SK-N-SH (cell line): ENCODE results near the gene UTY. TPM values are rescaled to one million over a fixed set of nuclear protein-coding genes. Genes with fewer than 3 reads are reported as not detected.

ENCODE experiments used
- CTCF ChIA-PET: fragments of 300-600, 350-600 bp; formaldehyde crosslinking; extraction: SDS; loops from one replicate; lab custom pipeline; 2021; lab: Yijun Ruan, JAX
- POLR2A ChIA-PET: fragments of 350-600 bp; sonication (Branson Sonifier 250); formaldehyde crosslinking; extraction: SDS; loops from one replicate; lab custom pipeline; 2020; ENCODE audit warnings: antibody characterized with exemption, inconsistent platforms; lab: Yijun Ruan, JAX
- DNase-seq: peaks from one replicate; pipeline ENCODE4 v3.0.0; 2012
- H2AFZ ChIP-seq: fragments of 200-600 bp; sonication (generic); 2 replicates; pipeline ENCODE4 v1.8.1; 2016; ENCODE audit warnings: antibody characterized with exemption, mild to moderate bottlenecking, low read depth
- H3F3A ChIP-seq: fragments of 200-600 bp; sonication (generic); replicated peaks from 2 replicates; pipeline ENCODE3; 2016; ENCODE audit warnings: antibody characterized with exemption, mild to moderate bottlenecking; ENCODE audit not compliant: insufficient read depth
- H3K27ac ChIP-seq, 2 experiments: fragments of 200-500 bp in 1 of 2; fragments of 200-600 bp in 1 of 2; sonication (Bioruptor generic) in 1 of 2; sonication (generic), shearing (Covaris generic) in 1 of 2; 2 replicates each; pipeline versions ENCODE4 v1.5.1 to v1.6.1; 2014 to 2016; ENCODE audit warnings: low read depth in 2 of 2, inconsistent platforms in 1 of 2, low read length in 1 of 2, mild to moderate bottlenecking in 1 of 2, mixed read lengths in 1 of 2
- H3K27me3 ChIP-seq: fragments of 200-600 bp; sonication (generic), shearing (Covaris generic); 2 replicates; pipeline ENCODE4 v1.6.1; 2016; ENCODE audit warnings: mixed run types; ENCODE audit not compliant: insufficient read depth
- H3K36me3 ChIP-seq, 2 experiments: fragments of 200-500 bp in 1 of 2; fragments of 200-600 bp in 1 of 2; sonication (Bioruptor generic) in 1 of 2; sonication (generic) in 1 of 2; replicated peaks in 1 of 2; 2 replicates each; pipeline versions ENCODE3 to v1.5.1; 2014 to 2016; ENCODE audit warnings: low read length in 1 of 2, mild to moderate bottlenecking in 1 of 2; ENCODE audit not compliant: insufficient read depth in 2 of 2, control insufficient read depth in 1 of 2
- H3K4me1 ChIP-seq, 2 experiments: fragments of 200-500 bp in 1 of 2; fragments of 200-600 bp in 1 of 2; sonication (Bioruptor generic) in 1 of 2; sonication (generic), shearing (Covaris generic) in 1 of 2; 2 replicates each; pipeline versions ENCODE4 v1.5.1 to v1.6.1; 2014 to 2016; ENCODE audit warnings: low read depth in 1 of 2, low read length in 1 of 2, mixed run types in 1 of 2; ENCODE audit not compliant: insufficient read depth in 2 of 2, control insufficient read depth in 1 of 2
- H3K4me2 ChIP-seq: fragments of 200-600 bp; sonication (generic), shearing (Covaris generic); 2 replicates; pipeline ENCODE4 v1.6.1; 2017; ENCODE audit warnings: mixed run types
- H3K4me3 ChIP-seq, 2 experiments: fragments of 200-500 bp in 1 of 2; fragments of 200-600 bp in 1 of 2; sonication (Bioruptor generic) in 1 of 2; sonication (generic), shearing (Covaris generic) in 1 of 2; 2 replicates each; pipeline versions ENCODE4 v1.5.1 to v1.8.1; 2014 to 2016; ENCODE audit warnings: low read depth in 2 of 2, inconsistent platforms in 1 of 2, low read length in 1 of 2, mild to moderate bottlenecking in 1 of 2, mixed read lengths in 1 of 2, moderate library complexity in 1 of 2
- H3K79me2 ChIP-seq: fragments of 200-600 bp; sonication (generic); 2 replicates; pipeline ENCODE4 v1.8.1; 2017; ENCODE audit warnings: mild to moderate bottlenecking; ENCODE audit not compliant: insufficient read depth
- H3K9ac ChIP-seq: fragments of 200-600 bp; sonication (generic); 2 replicates; pipeline ENCODE4 v1.6.1; 2017; ENCODE audit warnings: mixed run types
- H3K9me2 ChIP-seq: fragments of 200-600 bp; sonication (generic); 2 replicates; pipeline ENCODE4 v1.6.1; 2017; ENCODE audit warnings: mixed run types
- H3K9me3 ChIP-seq: fragments of 200-600 bp; sonication (generic); 2 replicates; pipeline ENCODE4 v1.6.1; 2017; ENCODE audit warnings: mixed run types, mild to moderate bottlenecking, moderate library complexity
- H4K20me1 ChIP-seq: fragments of 200-600 bp; sonication (generic); 2 replicates; pipeline ENCODE4 v1.6.1; 2017; ENCODE audit warnings: mild to moderate bottlenecking, mixed run types; ENCODE audit not compliant: insufficient read depth
- CTCF ChIP-seq: fragments of 200-600 bp; sonication (generic); IDR thresholded peaks from 2 replicates; pipeline ENCODE4 v1.6.1; 2017; ENCODE audit warnings: antibody characterized with exemption, mild to moderate bottlenecking, moderate library complexity
- EP300 ChIP-seq, 2 experiments: IDR thresholded peaks; 2 replicates each; pipeline versions ENCODE4 v1.4.0 to v1.6.1; 2012; ENCODE audit warnings: borderline replicate concordance in 1 of 2, low read depth in 1 of 2, low read length in 1 of 2
- FOXM1 ChIP-seq: IDR thresholded peaks from 2 replicates; pipeline ENCODE4 v1.4.0; 2012; ENCODE audit warnings: low read depth, mild to moderate bottlenecking
- GATA2 ChIP-seq: sonication (generic); formaldehyde crosslinking; IDR thresholded peaks from 2 replicates; pipeline ENCODE4 v1.5.0; 2020; ENCODE audit warnings: mild to moderate bottlenecking, missing genetic modification reagents
- JUND ChIP-seq: IDR thresholded peaks from 2 replicates; pipeline ENCODE4 v1.4.0; 2012
- MAX ChIP-seq: IDR thresholded peaks from 2 replicates; pipeline ENCODE4 v1.4.0; 2012; ENCODE audit warnings: low read depth
- MXI1 ChIP-seq: IDR thresholded peaks from 2 replicates; pipeline ENCODE4 v1.6.1; 2012; ENCODE audit warnings: mild to moderate bottlenecking, low read depth, low read length, improper control_type of control experiment
- NFIC ChIP-seq: IDR thresholded peaks from 2 replicates; pipeline ENCODE4 v1.4.0; 2012; ENCODE audit warnings: borderline replicate concordance
- NRF1 ChIP-seq: IDR thresholded peaks from 2 replicates; pipeline ENCODE4 v1.6.1; 2012; ENCODE audit warnings: low read depth, mild to moderate bottlenecking, low read length
- POLR2AphosphoS5 ChIP-seq: IDR thresholded peaks from 2 replicates; pipeline ENCODE4 v1.6.1; 2012; ENCODE audit warnings: low read depth, low read length
- REST ChIP-seq: IDR thresholded peaks from 2 replicates; pipeline ENCODE4 v1.6.1; 2012; ENCODE audit warnings: mild to moderate bottlenecking, low read depth, low read length, moderate library complexity
- RFX5 ChIP-seq: IDR thresholded peaks from 2 replicates; pipeline ENCODE4 v1.6.1; 2012; ENCODE audit warnings: mild to moderate bottlenecking, improper control_type of control experiment, low read length
- RXRA ChIP-seq: IDR thresholded peaks from 2 replicates; pipeline ENCODE4 v1.4.0; 2012; ENCODE audit warnings: low read depth, mild to moderate bottlenecking, borderline replicate concordance
- SIN3A ChIP-seq: IDR thresholded peaks from 2 replicates; pipeline ENCODE4 v1.6.1; 2012; ENCODE audit warnings: low read depth, mild to moderate bottlenecking, low read length, moderate library complexity, borderline replicate concordance
- TAF1 ChIP-seq: IDR thresholded peaks from 2 replicates; pipeline ENCODE4 v1.6.1; 2012; ENCODE audit warnings: low read depth, mild to moderate bottlenecking, low read length, moderate library complexity, borderline replicate concordance
- TCF12 ChIP-seq: IDR thresholded peaks from 2 replicates; pipeline ENCODE4 v1.4.0; 2012
- TEAD4 ChIP-seq: IDR thresholded peaks from 2 replicates; pipeline ENCODE4 v1.4.0; 2012; ENCODE audit warnings: mild to moderate bottlenecking, borderline replicate concordance; ENCODE audit not compliant: insufficient read depth
- USF2 ChIP-seq: fragments of 150-350 bp; IDR thresholded peaks from 2 replicates; pipeline ENCODE4 v1.6.1; 2017; ENCODE audit warnings: antibody characterized with exemption, low read length, low read depth, borderline replicate concordance
- ZBTB33 ChIP-seq: IDR thresholded peaks from 2 replicates; pipeline ENCODE4 v1.4.0; 2012; ENCODE audit warnings: low read depth, borderline replicate concordance
- WGBS: methylation state at CpG from one replicate; pipeline ENCODE4 v1.1.6; 2017; ENCODE audit warnings: low lambda C conversion rate; 5-methylcytosine and 5-hydroxymethylcytosine counted together
- polyA plus RNA-seq, 3 experiments: library from polyadenylated mRNA; depleted of rRNA; stranded (reverse); fragments of >200 nt; gene quantifications; 2 replicates each; pipeline ENCODE4 v1.2.3, GENCODE V29; 2012

Gene UTY
- polyA plus RNA-seq, 1 of the 3 experiments (the other 2 are of a cell fraction), result not detected

GRCh38 chrY:13339939-13340338, 139.9 kb downstream of the UTY start:
- Histone ChIP-seq H3K4me2 (no peak overlapping the region), H3K9me3 (no peaks in the 10 kb centered on the region), H2AFZ (no peak overlapping the region), H3K4me3 (no peak overlapping the region), H4K20me1 (no peaks in the 10 kb centered on the region), H3F3A (no peaks in the 10 kb centered on the region)
- WGBS, result no CpG with 5 or more reads among the region's 5 CpGs
- no peak for DNase-seq
- CTCF ChIA-PET, result no interaction called here
- no peak for TF ChIP-seq RFX5
- no peak for TF ChIP-seq NRF1
- TF ChIP-seq, all 33 proteins: peak for 0
- Histone ChIP-seq H3K9ac (no peak overlapping the region), H3K79me2 (no peaks in the 10 kb centered on the region), H3K36me3 (no peaks in the 10 kb centered on the region), H3K4me1 (no peaks in the 10 kb centered on the region), H3K27me3 (no peaks in the 10 kb centered on the region), H3K9me2 (no peaks in the 10 kb centered on the region), H3K27ac (no peak overlapping the region)
- POLR2A ChIA-PET, result no interaction called here

- ChIA-PET POLR2A (no interaction called here), CTCF (no interaction called here)
- H3K27me3 ChIP-seq, result no peaks in the 10 kb centered on the region
- no peak overlapping the region for H3K9ac ChIP-seq
- no CpG with 5 or more reads among the region's 9 CpGs for WGBS
- H3F3A ChIP-seq, result no peaks in the 10 kb centered on the region
- no peaks in the 10 kb centered on the region for H4K20me1 ChIP-seq
- H3K36me3 ChIP-seq, result no peaks in the 10 kb centered on the region
- no peaks in the 10 kb centered on the region for H3K9me2 ChIP-seq
- H3K4me2 ChIP-seq, result no peak overlapping the region
- H2AFZ ChIP-seq, result no peak overlapping the region
- H3K27ac ChIP-seq, result no peak overlapping the region
- TF ChIP-seq USF2, result no peak
- no peak for TF ChIP-seq NFIC
- no peak for TF ChIP-seq JUND
- TF ChIP-seq REST, result no peak
- TF ChIP-seq TCF12, result no peak
- no peak for TF ChIP-seq ZBTB33
- no peak for TF ChIP-seq NRF1
- no peak for TF ChIP-seq SIN3A
- TF ChIP-seq MAX, result no peak
- TF ChIP-seq RXRA, result no peak
- no peak for TF ChIP-seq GATA2 (CRISPR knock-in tag)
- no peak for TF ChIP-seq EP300 (IDR thresholded peaks at IDR 0.05; ENCODE audit: borderline replicate concordance in 1 of 2, low read depth in 1 of 2, low read length in 1 of 2)
- TF ChIP-seq POLR2AphosphoS5, result no peak
- no peak for TF ChIP-seq TEAD4
- TF ChIP-seq CTCF, result no peak
- TF ChIP-seq TAF1, result no peak
- no peak for TF ChIP-seq FOXM1
- TF ChIP-seq MXI1, result no peak
- no peak overlapping the region for H3K4me3 ChIP-seq
- DNase-seq, result no peak
- no peaks in the 10 kb centered on the region for H3K79me2 ChIP-seq
- H3K9me3 ChIP-seq, result no peaks in the 10 kb centered on the region
- H3K4me1 ChIP-seq, result no peaks in the 10 kb centered on the region
Measured at GRCh38 chrY:13339381-13339780, 140.5 kb downstream of the UTY start.
